ENCODE measurements around the gene PCOLCE2. TPM values are rescaled to one million over a fixed set of nuclear protein-coding genes. Genes with fewer than 3 reads are reported as not detected.

PCOLCE2 gene
- total RNA-seq, 1 experiment from 2014 or later: 13.5 TPM

DNA sequence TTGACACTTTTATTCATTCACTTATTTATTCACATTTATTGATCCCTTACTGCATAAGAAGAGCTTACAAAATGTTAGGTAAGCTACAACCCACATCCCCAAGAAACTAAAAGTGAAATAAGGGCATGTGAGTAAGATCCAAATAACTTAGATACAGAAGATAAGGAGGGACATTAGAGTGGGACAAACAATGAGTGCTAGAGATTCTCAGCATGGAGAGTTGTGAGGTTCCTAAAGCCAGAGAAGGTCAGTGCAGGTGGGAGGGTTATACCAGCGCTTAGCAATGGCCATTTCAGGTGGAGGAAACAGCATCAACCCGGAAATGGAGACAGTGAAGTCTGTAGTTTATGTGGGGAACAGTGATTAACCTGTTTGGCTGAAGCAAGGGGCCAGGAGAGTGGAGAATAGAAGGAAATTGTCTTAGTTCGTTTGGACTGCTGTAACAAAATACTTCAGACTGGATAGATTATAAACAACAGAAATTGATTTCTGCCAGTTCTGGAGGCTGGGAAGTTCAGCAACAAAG lies 25.5 kb upstream of the PCOLCE2 start:
- no peak overlapping the region for H3K27ac Mint-ChIP-seq
- no peak for TF ChIP-seq ZNF219 (CRISPR knock-in tag; IDR thresholded peaks at IDR 0.05; ENCODE audit: borderline replicate concordance)
- DNase-seq (ENCODE audit: low spot score) (no peak), ATAC-seq (no peak)
- no peak overlapping the region for H3K4me3 Mint-ChIP-seq
- H3K27me3 Mint-ChIP-seq (ENCODE audit: low read depth): no peaks in the 10 kb centered on the region
- ChIA-PET POLR2A (no interaction called here), CTCF (interaction anchor here (1.3 kb wide), 1 partner anchor 86 kb away, joined by 3 read pairs; no protein-coding TSS in a partner anchor)
- H3K36me3 Mint-ChIP-seq: no peaks in the 10 kb centered on the region
- H3K9me3 Mint-ChIP-seq: no peaks in the 10 kb centered on the region
- 0 out of 2 replicates have a peak, but pooled peaks cover 3% of the 10 kb centered on the region for H3K4me1 Mint-ChIP-seq

DNA sequence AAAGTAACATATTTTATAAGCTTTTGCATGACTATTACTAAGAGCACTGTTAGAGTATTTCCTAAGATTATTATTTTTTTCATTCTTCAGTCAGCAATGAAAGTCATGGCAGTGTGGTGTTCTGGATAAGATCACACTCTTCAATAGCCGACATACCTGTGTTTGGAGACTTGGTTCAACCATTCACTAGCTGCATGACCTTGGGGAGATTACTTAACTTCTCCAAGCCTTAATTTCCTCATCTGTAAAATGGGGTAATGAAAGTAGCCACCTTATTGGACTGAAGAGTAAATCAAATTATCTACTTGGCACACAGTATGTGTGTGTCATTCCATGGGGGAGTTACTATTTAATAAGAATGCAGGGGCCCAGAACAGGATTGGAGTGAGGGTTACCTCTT lies 24.5 kb upstream of the PCOLCE2 start:
- CTCF ChIA-PET: interaction anchor here (1.3 kb wide), 1 partner anchor 85 kb away, joined by 3 read pairs; no protein-coding TSS in a partner anchor

More for the DNA sequence above, 24.5 kb upstream of the PCOLCE2 start:
- TF ChIP-seq NR1H2 (CRISPR knock-in tag; IDR thresholded peaks at IDR 0.05): no peak
- no peak for TF ChIP-seq FOXJ3 (CRISPR knock-in tag; IDR thresholded peaks at IDR 0.05; ENCODE audit: borderline replicate concordance)
- TF ChIP-seq, protein P1, sequence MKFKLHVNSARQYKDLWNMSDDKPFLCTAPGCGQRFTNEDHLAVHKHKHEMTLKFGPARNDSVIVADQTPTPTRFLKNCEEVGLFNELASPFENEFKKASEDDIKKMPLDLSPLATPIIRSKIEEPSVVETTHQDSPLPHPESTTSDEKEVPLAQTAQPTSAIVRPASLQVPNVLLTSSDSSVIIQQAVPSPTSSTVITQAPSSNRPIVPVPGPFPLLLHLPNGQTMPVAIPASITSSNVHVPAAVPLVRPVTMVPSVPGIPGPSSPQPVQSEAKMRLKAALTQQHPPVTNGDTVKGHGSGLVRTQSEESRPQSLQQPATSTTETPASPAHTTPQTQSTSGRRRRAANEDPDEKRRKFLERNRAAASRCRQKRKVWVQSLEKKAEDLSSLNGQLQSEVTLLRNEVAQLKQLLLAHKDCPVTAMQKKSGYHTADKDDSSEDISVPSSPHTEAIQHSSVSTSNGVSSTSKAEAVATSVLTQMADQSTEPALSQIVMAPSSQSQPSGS (CRISPR knock-in tag; IDR thresholded peaks at IDR 0.05; ENCODE audit: borderline replicate concordance, low read depth): no peak
- no peak for TF ChIP-seq TEAD1 (CRISPR knock-in tag; IDR thresholded peaks at IDR 0.05)
- TF ChIP-seq, protein P2, sequence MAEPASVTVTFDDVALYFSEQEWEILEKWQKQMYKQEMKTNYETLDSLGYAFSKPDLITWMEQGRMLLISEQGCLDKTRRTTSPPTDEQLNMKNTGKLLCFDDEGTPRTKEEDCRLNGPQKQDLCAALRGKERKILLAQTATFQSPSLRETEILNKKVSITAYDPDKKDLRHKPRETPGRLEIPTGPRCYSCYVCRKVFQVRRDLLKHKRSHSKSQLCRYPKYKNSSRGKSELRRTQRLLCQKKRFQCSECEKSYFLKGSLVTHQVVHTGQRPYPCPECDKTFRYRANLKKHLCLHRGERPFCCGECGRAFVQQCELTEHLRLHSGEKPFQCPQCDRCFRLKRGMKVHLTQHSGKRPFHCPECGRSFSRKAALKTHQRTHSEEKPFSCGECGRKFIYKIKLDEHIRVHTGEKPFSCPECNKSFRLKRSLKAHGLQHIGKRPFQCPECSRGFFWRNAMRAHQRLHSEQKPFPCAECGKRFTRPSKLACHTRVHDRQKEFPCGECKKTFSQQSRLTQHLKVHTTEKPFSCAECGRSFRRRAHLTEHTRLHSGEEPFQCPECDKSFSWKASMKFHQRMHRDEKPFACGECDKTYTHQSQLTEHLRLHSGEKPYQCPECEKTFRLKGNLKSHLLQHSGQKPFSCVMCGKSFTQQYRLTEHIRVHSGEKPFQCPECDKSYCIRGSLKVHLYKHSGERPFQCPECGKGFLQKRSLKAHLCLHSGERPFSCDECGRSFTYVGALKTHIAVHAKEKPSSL (CRISPR knock-in tag; conservative IDR thresholded peaks at IDR 0.05): no peak
- TF ChIP-seq SMAD4 (CRISPR knock-in tag; IDR thresholded peaks at IDR 0.05): no peak
- TF ChIP-seq, protein P3, sequence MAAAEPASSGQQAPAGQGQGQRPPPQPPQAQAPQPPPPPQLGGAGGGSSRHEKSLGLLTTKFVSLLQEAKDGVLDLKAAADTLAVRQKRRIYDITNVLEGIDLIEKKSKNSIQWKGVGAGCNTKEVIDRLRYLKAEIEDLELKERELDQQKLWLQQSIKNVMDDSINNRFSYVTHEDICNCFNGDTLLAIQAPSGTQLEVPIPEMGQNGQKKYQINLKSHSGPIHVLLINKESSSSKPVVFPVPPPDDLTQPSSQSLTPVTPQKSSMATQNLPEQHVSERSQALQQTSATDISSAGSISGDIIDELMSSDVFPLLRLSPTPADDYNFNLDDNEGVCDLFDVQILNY (CRISPR knock-in tag; IDR thresholded peaks at IDR 0.05): no peak
- TF ChIP-seq GRHL2 (CRISPR knock-in tag; IDR thresholded peaks at IDR 0.05; ENCODE audit: insufficient replicate concordance, severe bottlenecking): no peak
- TF ChIP-seq FOXK1 (CRISPR knock-in tag; IDR thresholded peaks at IDR 0.05): no peak
- TF ChIP-seq, protein P4, sequence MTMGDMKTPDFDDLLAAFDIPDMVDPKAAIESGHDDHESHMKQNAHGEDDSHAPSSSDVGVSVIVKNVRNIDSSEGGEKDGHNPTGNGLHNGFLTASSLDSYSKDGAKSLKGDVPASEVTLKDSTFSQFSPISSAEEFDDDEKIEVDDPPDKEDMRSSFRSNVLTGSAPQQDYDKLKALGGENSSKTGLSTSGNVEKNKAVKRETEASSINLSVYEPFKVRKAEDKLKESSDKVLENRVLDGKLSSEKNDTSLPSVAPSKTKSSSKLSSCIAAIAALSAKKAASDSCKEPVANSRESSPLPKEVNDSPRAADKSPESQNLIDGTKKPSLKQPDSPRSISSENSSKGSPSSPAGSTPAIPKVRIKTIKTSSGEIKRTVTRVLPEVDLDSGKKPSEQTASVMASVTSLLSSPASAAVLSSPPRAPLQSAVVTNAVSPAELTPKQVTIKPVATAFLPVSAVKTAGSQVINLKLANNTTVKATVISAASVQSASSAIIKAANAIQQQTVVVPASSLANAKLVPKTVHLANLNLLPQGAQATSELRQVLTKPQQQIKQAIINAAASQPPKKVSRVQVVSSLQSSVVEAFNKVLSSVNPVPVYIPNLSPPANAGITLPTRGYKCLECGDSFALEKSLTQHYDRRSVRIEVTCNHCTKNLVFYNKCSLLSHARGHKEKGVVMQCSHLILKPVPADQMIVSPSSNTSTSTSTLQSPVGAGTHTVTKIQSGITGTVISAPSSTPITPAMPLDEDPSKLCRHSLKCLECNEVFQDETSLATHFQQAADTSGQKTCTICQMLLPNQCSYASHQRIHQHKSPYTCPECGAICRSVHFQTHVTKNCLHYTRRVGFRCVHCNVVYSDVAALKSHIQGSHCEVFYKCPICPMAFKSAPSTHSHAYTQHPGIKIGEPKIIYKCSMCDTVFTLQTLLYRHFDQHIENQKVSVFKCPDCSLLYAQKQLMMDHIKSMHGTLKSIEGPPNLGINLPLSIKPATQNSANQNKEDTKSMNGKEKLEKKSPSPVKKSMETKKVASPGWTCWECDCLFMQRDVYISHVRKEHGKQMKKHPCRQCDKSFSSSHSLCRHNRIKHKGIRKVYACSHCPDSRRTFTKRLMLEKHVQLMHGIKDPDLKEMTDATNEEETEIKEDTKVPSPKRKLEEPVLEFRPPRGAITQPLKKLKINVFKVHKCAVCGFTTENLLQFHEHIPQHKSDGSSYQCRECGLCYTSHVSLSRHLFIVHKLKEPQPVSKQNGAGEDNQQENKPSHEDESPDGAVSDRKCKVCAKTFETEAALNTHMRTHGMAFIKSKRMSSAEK (CRISPR knock-in tag; IDR thresholded peaks at IDR 0.05; ENCODE audit: borderline replicate concordance): no peak
- no peak for TF ChIP-seq NR3C1 (CRISPR knock-in tag; conservative IDR thresholded peaks at IDR 0.05; ENCODE audit: low read depth)
- no peak for TF ChIP-seq TP53 (CRISPR knock-in tag; IDR thresholded peaks at IDR 0.05)
- no peak for TF ChIP-seq ZNF317 (CRISPR knock-in tag; IDR thresholded peaks at IDR 0.05; ENCODE audit: borderline replicate concordance, low read depth)
- TF ChIP-seq, protein P5, sequence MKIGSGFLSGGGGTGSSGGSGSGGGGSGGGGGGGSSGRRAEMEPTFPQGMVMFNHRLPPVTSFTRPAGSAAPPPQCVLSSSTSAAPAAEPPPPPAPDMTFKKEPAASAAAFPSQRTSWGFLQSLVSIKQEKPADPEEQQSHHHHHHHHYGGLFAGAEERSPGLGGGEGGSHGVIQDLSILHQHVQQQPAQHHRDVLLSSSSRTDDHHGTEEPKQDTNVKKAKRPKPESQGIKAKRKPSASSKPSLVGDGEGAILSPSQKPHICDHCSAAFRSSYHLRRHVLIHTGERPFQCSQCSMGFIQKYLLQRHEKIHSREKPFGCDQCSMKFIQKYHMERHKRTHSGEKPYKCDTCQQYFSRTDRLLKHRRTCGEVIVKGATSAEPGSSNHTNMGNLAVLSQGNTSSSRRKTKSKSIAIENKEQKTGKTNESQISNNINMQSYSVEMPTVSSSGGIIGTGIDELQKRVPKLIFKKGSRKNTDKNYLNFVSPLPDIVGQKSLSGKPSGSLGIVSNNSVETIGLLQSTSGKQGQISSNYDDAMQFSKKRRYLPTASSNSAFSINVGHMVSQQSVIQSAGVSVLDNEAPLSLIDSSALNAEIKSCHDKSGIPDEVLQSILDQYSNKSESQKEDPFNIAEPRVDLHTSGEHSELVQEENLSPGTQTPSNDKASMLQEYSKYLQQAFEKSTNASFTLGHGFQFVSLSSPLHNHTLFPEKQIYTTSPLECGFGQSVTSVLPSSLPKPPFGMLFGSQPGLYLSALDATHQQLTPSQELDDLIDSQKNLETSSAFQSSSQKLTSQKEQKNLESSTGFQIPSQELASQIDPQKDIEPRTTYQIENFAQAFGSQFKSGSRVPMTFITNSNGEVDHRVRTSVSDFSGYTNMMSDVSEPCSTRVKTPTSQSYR (CRISPR knock-in tag; IDR thresholded peaks at IDR 0.05): no peak
- no peak for TF ChIP-seq RELA (CRISPR knock-in tag; IDR thresholded peaks at IDR 0.05; ENCODE audit: borderline replicate concordance)
- TF ChIP-seq, protein P6, sequence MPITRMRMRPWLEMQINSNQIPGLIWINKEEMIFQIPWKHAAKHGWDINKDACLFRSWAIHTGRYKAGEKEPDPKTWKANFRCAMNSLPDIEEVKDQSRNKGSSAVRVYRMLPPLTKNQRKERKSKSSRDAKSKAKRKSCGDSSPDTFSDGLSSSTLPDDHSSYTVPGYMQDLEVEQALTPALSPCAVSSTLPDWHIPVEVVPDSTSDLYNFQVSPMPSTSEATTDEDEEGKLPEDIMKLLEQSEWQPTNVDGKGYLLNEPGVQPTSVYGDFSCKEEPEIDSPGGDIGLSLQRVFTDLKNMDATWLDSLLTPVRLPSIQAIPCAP (CRISPR knock-in tag; IDR thresholded peaks at IDR 0.05): no peak
- TF ChIP-seq CREM (CRISPR knock-in tag; IDR thresholded peaks at IDR 0.05): no peak
- TF ChIP-seq, protein P7, sequence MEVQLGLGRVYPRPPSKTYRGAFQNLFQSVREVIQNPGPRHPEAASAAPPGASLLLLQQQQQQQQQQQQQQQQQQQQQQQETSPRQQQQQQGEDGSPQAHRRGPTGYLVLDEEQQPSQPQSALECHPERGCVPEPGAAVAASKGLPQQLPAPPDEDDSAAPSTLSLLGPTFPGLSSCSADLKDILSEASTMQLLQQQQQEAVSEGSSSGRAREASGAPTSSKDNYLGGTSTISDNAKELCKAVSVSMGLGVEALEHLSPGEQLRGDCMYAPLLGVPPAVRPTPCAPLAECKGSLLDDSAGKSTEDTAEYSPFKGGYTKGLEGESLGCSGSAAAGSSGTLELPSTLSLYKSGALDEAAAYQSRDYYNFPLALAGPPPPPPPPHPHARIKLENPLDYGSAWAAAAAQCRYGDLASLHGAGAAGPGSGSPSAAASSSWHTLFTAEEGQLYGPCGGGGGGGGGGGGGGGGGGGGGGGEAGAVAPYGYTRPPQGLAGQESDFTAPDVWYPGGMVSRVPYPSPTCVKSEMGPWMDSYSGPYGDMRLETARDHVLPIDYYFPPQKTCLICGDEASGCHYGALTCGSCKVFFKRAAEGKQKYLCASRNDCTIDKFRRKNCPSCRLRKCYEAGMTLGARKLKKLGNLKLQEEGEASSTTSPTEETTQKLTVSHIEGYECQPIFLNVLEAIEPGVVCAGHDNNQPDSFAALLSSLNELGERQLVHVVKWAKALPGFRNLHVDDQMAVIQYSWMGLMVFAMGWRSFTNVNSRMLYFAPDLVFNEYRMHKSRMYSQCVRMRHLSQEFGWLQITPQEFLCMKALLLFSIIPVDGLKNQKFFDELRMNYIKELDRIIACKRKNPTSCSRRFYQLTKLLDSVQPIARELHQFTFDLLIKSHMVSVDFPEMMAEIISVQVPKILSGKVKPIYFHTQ (CRISPR knock-in tag; IDR thresholded peaks at IDR 0.05): no peak
- Mint-ChIP-seq H3K9me3 (no peaks in the 10 kb centered on the region), H3K27me3 (ENCODE audit: low read depth) (no peaks in the 10 kb centered on the region), H3K27ac (no peak overlapping the region), H3K4me1 (0 out of 2 replicates have a peak, but pooled peaks cover 3% of the 10 kb centered on the region), H3K4me3 (no peak overlapping the region), H3K36me3 (no peaks in the 10 kb centered on the region)
- DNase-seq (ENCODE audit: low spot score) (no peak), ATAC-seq (no peak)
- POLR2A ChIA-PET: no interaction called here
